Neural progenitor cell (in vitro differentiated cells): ENCODE data around the gene SPATA31D1.

ENCODE experiments used
- CTCF ChIP-seq: fragments of 200-600 bp; sonication (generic); IDR thresholded peaks from 2 replicates; pipeline ENCODE4 v1.5.1; 2017; ENCODE audit warnings: antibody characterized with exemption, mild to moderate bottlenecking
- EZH2 ChIP-seq: fragments of 200-600 bp; sonication (generic); IDR thresholded peaks from 2 replicates; pipeline ENCODE4 v1.6.1; 2017; ENCODE audit warnings: antibody characterized with exemption, mild to moderate bottlenecking, moderate library complexity
- EZH2phosphoT487 ChIP-seq: fragments of 200-600 bp; sonication (generic); IDR thresholded peaks from 2 replicates; pipeline ENCODE4 v1.6.1; 2017; ENCODE audit warnings: antibody characterized with exemption

DNA sequence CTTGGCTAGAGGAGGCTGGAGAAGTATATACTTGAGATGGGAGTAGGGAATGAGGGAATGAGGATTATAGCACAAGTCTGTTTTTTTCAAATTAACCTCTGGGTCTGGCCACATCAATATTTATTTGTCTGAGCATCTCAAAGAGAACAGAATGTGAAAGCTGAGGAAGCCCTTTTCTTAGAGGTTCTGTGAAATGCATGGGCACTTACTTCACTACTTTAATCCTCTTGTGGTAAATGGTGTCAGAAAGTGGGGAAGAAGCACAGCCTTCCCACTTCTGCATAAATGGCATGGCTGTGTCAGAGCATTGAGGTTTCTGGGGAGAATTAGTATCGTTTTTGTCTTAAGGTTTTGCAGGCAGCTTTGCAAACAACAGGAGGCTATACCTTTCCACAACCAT lies 48.6 kb downstream of the SPATA31D1 start:
- TF ChIP-seq CTCF = no peak
- TF ChIP-seq EZH2phosphoT487 = no peak
- no peak for TF ChIP-seq EZH2
